Measurements from ENCODE around the gene ZNF583.

ZNF583 gene

DNA sequence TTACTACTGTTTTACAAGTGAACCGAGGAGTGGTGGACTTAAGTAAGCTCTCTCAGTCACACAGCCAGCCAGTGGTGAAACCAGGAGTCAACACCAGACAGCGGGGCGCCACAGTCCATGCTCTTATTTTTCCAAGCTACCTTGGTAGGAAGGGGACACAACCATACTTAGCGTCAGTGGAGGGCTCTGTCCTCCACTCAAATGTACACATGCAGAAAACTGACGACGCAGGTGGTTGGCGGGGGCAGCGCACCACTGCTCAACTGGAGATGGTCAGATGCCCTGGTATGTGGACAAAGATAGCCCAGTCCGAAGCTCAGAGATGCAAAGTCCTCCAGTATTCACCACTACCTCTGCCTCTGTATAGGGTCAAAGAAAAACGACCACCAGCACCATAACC lies 72.0 kb downstream of the ZNF583 start:
- FAIRE-seq: no peak
